Keratinocyte (primary cell): Measurements from ENCODE around the gene GARS1. TPM values are rescaled to one million over a fixed set of nuclear protein-coding genes. Genes with fewer than 3 reads are reported as not detected.

ENCODE experiments used
- DNase-seq: peaks from one replicate; pipeline ENCODE4 v3.0.0-alpha.2; 2011; ENCODE audit warnings: low read depth, missing footprints, low spot score
- FAIRE-seq: peaks from 2 replicates; lab custom pipeline; 2011; peaks lifted over from hg19 to GRCh38; lab: Jason Lieb, UNC
- H2AFZ ChIP-seq: 2 replicates; pipeline ENCODE4 v1.6.0; 2012; ENCODE audit warnings: low read length, control low read depth, inconsistent platforms; ENCODE audit not compliant: control insufficient read depth
- H3K27ac ChIP-seq: 2 replicates; pipeline ENCODE4 v1.5.1; 2011; ENCODE audit warnings: low read length; ENCODE audit not compliant: control insufficient read depth, insufficient read depth
- H3K27me3 ChIP-seq: 3 replicates; pipeline ENCODE4 v1.6.0; 2011; ENCODE audit warnings: low read length; ENCODE audit not compliant: control insufficient read depth, insufficient read depth; ENCODE audit errors: extremely low read depth
- H3K36me3 ChIP-seq, 2 experiments: 2 replicates in 1 of 2; 3 replicates in 1 of 2; pipeline ENCODE4 v1.5.1; 2011; ENCODE audit warnings: low read length in 2 of 2, mild to moderate bottlenecking in 1 of 2; ENCODE audit not compliant: control insufficient read depth in 2 of 2, insufficient read depth in 2 of 2; ENCODE audit errors: extremely low read depth in 1 of 2
- H3K4me1 ChIP-seq: 3 replicates; pipeline ENCODE4 v1.5.1; 2011; ENCODE audit warnings: low read length; ENCODE audit not compliant: control insufficient read depth, insufficient read depth; ENCODE audit errors: extremely low read depth
- H3K4me2 ChIP-seq: 3 replicates; pipeline ENCODE4 v1.6.0; 2011; ENCODE audit warnings: low read depth, low read length; ENCODE audit not compliant: control insufficient read depth, insufficient read depth; ENCODE audit errors: extremely low read depth
- H3K4me3 ChIP-seq, 3 experiments: fragments of 200-600 bp in 1 of 3; sonication (generic) in 1 of 3; 2 replicates in 2 of 3; 3 replicates in 1 of 3; pipeline ENCODE4 v1.5.1; 2011 to 2016; ENCODE audit warnings: low read length in 3 of 3, mild to moderate bottlenecking in 3 of 3, control low read depth in 2 of 3, inconsistent platforms in 1 of 3, low read depth in 1 of 3, mixed read lengths in 1 of 3, mixed run types in 1 of 3, moderate library complexity in 1 of 3; ENCODE audit not compliant: control insufficient read depth in 2 of 3, insufficient read depth in 2 of 3; ENCODE audit errors: extremely low read depth in 1 of 3
- H3K79me2 ChIP-seq: 2 replicates; pipeline ENCODE4 v1.6.0; 2012; ENCODE audit warnings: low read length; ENCODE audit not compliant: control insufficient read depth, insufficient read depth
- H3K9ac ChIP-seq: 3 replicates; pipeline ENCODE4 v1.6.0; 2011; ENCODE audit warnings: low read length; ENCODE audit not compliant: control insufficient read depth, insufficient read depth; ENCODE audit errors: extremely low read depth
- H3K9me1 ChIP-seq: 3 replicates; pipeline ENCODE4 v1.6.0; 2011; ENCODE audit warnings: low read length; ENCODE audit not compliant: control insufficient read depth, insufficient read depth; ENCODE audit errors: extremely low read depth
- H3K9me3 ChIP-seq: 2 replicates; pipeline ENCODE4 v1.5.1; 2012; ENCODE audit warnings: low read depth, low read length; ENCODE audit not compliant: control insufficient read depth
- H4K20me1 ChIP-seq: 3 replicates; pipeline ENCODE4 v1.6.0; 2011; ENCODE audit warnings: low read length; ENCODE audit not compliant: control insufficient read depth, insufficient read depth; ENCODE audit errors: extremely low read depth
- CTCF ChIP-seq, 3 experiments: IDR thresholded peaks in 1 of 3; conservative IDR thresholded peaks in 1 of 3; optimal IDR thresholded peaks in 1 of 3; 2 replicates in 2 of 3; 3 replicates in 1 of 3; pipeline versions ENCODE3 to v1.5.1; 2011; ENCODE audit warnings: low read length in 3 of 3, mild to moderate bottlenecking in 3 of 3, moderate library complexity in 2 of 3, control low read depth in 1 of 3, inconsistent platforms in 1 of 3; ENCODE audit not compliant: insufficient read depth in 2 of 3; ENCODE audit errors: extremely low read depth in 1 of 3
- EZH2 ChIP-seq: IDR thresholded peaks from one replicate; pipeline ENCODE4 v1.6.1; 2012; ENCODE audit warnings: inconsistent platforms, mild to moderate bottlenecking, low read length, moderate library complexity
- dilution Hi-C: fragments of 300-500 bp; cut with MboI; formaldehyde crosslinking; loops from one replicate; pipeline ENCODE4 v1.7.0; 2020; ENCODE audit warnings: low sequenced_read_pairs; ENCODE audit not compliant: extremely low pct_ligation_motif_present
- polyA plus RNA-seq, 5 experiments: library from polyadenylated mRNA; depleted of rRNA in 3 of 5; stranded (reverse) in 3 of 5; stranded (forward) in 1 of 5; unstranded in 1 of 5; fragments of >200 nt; gene quantifications; 1 replicate in 1 of 5; 2 replicates in 3 of 5; 3 replicates in 1 of 5; pipeline versions ENCODE4 v1.2.1 to v1.2.3, GENCODE V29; 2011 to 2012; ENCODE audit warnings: missing spikeins in 2 of 5, low read depth in 1 of 5, low replicate concordance in 1 of 5

GARS1 gene
- polyA plus RNA-seq, 1 donor (not counting 4 experiments of a cell fraction or from before 2014, with no cell fraction given): 411 TPM

- Histone ChIP-seq H3K9me3 (no peaks in the 10 kb centered on the region), H3K4me2 (no peak overlapping the region), H3K27ac (no peak overlapping the region), H3K36me3 (no peaks in the 10 kb centered on the region), H3K9me1 (no peaks in the 10 kb centered on the region), H2AFZ (no peak overlapping the region), H3K4me3 (no peak overlapping the region), H3K79me2 (no peaks in the 10 kb centered on the region), H3K9ac (no peak overlapping the region), H4K20me1 (no peaks in the 10 kb centered on the region), H3K4me1 (no peaks in the 10 kb centered on the region), H3K27me3 (peaks cover 3% of the 10 kb centered on the region)
- FAIRE-seq: no peak
- TF ChIP-seq EZH2 (no peak), CTCF (optimal IDR thresholded peaks at IDR 0.05 in 1 of 3, IDR thresholded peaks at IDR 0.05 in 1 of 3, conservative IDR thresholded peaks at IDR 0.05 in 1 of 3; ENCODE audit: extremely low read depth in 1 of 3, insufficient read depth in 2 of 3, low read length in 3 of 3) (no peak)
- dilution Hi-C loops: no loop called here
- DNase-seq: no peak
These were observed 61.6 kb downstream of the GARS1 start for GRCh38 chr7:30656006-30656957.

- Histone ChIP-seq H3K9me1 (no peaks in the 10 kb centered on the region), H3K79me2 (no peaks in the 10 kb centered on the region), H3K27ac (no peak overlapping the region), H3K4me3 (no peak overlapping the region), H3K36me3 (no peaks in the 10 kb centered on the region), H3K9ac (no peak overlapping the region), H3K27me3 (peaks cover 4% of the 10 kb centered on the region), H3K4me1 (no peaks in the 10 kb centered on the region), H3K9me3 (no peaks in the 10 kb centered on the region), H3K4me2 (no peak overlapping the region), H4K20me1 (no peaks in the 10 kb centered on the region), H2AFZ (no peak overlapping the region)
- FAIRE-seq (no peak), DNase-seq (no peak)
- TF ChIP-seq CTCF (optimal IDR thresholded peaks at IDR 0.05 in 1 of 3, IDR thresholded peaks at IDR 0.05 in 1 of 3, conservative IDR thresholded peaks at IDR 0.05 in 1 of 3; ENCODE audit: extremely low read depth in 1 of 3, insufficient read depth in 2 of 3, low read length in 3 of 3): no peak
- no peak for TF ChIP-seq EZH2
- dilution Hi-C loops: no loop called here
These were observed 62.5 kb downstream of the GARS1 start for GRCh38 chr7:30657131-30657530.
